Dorsolateral prefrontal cortex (tissue), 118 donors: ENCODE results near the gene NEMF. TPM values are rescaled to one million over a fixed set of nuclear protein-coding genes. Genes with fewer than 3 reads are reported as not detected.

ENCODE experiments used
- total RNA-seq, 120 experiments: library from RNA; stranded (reverse); gene quantifications; one replicate each; pipeline versions ENCODE4 v1.2.3 to v1.2.4, GENCODE V29; 2022

Gene NEMF
- total RNA-seq, 120 experiments from 2014 or later: 91.8 to 161 (median 124) TPM

Other genes starting within 250 kb of the NEMF start
- gene RPL36AL, start 232.2 kb downstream of the NEMF start, total RNA-seq: 100 to 1,000 TPM in 41 of 120 experiments, 10 to 100 TPM in 79; 70.0 to 141 (median 96.5) TPM
- gene MGAT2, start 232.0 kb downstream of the NEMF start, total RNA-seq: 10 to 100 TPM in 82 of 120 experiments, 1 to 10 TPM in 38; 6.7 to 13.7 (median 10.6) TPM
- 1 to 10 TPM; 3.8 to 9.2 (median 6.3) TPM for gene DNAAF2, start 217.5 kb downstream of the NEMF start, total RNA-seq
- gene POLE2, start 164.6 kb downstream of the NEMF start, total RNA-seq: 1 to 10 TPM in 84 of 120 experiments, under 1 TPM in 26, not detected in 10; 0.29 to 5.4 (median 1.5) TPM
- 10 to 100 TPM; 14.3 to 47.1 (median 25.4) TPM for gene KLHDC1, start 159.7 kb downstream of the NEMF start, total RNA-seq
- 100 to 1,000 TPM in 5 of 120 experiments, 10 to 100 TPM in 115; 43.9 to 114 (median 79.6) TPM for gene KLHDC2, start 84.6 kb downstream of the NEMF start, total RNA-seq
- gene ARF6, start 40.3 kb upstream of the NEMF start, total RNA-seq: 10 to 100 TPM; 16.6 to 28.7 (median 22.5) TPM